ENCODE data around the gene MEAK7.

MEAK7 gene

DNA sequence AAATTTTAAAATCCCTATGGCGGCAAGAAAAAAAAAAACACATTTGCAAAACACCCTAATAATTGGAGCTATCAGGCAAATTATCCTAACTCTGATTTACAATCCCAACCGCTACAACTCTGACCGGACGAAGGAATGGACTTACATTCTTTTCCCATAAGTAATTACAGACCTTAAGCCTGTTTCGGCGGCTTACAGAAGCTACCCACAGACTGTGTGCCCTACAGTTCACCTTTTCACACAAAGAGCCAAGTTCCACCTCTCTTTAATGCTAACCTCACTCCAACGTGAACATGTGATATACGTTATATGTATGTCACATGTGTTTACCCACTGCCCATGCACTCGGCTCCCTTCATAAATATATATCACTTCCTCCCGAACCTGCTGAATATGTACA lies 8.7 kb upstream of the MEAK7 start:
- DNase-seq (ENCODE audit: low read depth in 2 of 2), result no peak

DNA sequence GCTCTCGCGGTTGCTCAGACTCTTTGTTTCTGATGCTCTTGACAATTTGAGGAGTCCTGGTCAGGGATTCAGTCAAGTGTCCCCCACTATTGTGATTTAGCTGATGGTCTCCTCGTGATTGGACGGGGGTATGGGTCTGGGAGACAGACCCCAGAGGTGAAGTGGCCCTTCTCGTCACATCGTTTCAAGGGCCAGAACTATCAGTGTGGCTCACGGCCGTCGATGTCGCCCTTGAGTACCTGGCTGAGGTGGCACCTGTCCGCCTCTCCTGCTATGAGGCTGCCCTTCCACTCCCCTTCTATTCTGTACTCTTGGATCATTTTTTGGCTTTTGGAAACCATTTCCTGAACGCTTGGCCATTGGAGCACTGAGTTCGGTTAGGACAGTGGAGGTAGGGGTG lies 7.4 kb upstream of the MEAK7 start:
- no peak for DNase-seq (ENCODE audit: low read depth in 2 of 2)

DNA sequence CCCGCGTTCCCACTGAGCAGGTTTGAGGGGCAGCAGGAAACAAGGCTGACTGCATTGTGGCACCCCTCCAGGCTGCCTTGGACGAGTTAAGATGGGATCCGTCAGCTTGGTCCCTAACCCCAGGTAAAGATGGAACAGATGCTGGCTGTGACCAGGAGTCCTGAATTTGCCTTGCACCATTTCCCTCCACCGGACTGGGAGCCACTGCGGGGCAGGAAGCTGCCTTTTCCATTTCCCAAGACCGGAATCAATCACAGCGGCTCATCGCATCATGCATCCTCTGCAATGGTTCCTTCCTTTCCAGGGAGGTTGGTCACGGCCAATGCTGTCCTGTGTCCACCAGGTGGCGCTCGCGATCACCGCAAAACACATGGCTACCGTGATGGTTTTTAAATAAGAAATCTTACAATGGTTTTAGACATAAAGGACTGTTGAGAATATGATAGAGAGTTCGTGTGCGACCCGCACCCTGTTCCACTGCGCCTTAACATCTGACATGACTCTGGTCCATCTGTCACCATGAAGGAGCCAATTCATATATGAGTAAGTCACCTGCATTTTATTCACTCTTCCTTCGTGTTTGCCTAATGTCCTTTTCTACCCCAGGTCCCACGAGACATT lies 6.8 kb upstream of the MEAK7 start:
- DNase-seq (ENCODE audit: low read depth in 2 of 2), result peak; percentile 67 to 70

DNA sequence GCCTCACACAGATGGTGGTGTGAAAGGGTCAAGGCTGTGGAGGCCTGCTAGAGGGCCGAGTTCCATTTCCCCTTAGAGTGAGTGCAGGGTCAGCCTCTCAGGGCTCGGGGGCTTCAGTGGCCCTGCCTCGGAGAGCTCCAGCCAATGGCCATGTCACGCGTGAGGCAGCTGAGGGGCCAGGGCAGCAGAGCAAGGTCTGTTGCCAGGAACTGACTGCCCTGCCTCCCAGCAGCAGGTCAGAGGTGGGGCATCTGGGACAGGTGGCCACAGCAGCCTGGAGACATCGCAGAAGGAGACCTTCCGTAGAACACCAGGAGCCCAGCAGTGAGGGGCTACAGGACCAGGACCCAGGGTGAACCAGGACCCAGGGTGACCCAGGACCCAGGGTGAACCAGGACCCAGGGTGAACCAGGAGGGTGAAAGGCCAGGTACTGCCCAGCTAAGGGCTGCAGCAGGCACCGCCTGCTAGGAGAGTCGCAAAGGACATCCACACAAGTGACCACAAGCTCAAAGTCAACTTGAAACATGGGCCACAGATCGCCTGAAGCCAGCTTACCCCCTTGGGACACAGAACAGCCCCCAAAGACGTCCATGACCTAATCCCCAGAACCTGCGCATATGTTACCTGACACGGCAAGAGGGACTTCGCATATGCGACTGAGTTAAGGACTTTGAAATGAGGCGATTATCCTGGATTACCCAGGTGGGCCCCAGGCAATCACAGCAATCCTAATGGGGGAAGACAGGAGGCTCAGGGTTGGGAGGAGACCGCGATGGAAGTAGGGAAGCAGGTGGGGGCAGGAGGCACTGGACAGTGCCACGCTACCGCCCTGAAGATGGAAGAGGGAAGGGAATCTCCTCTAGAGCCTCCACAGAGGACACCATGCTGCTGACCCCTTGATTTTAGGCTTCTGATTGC lies 4.8 kb upstream of the MEAK7 start:
- no peak for DNase-seq (ENCODE audit: low read depth in 2 of 2)

DNA sequence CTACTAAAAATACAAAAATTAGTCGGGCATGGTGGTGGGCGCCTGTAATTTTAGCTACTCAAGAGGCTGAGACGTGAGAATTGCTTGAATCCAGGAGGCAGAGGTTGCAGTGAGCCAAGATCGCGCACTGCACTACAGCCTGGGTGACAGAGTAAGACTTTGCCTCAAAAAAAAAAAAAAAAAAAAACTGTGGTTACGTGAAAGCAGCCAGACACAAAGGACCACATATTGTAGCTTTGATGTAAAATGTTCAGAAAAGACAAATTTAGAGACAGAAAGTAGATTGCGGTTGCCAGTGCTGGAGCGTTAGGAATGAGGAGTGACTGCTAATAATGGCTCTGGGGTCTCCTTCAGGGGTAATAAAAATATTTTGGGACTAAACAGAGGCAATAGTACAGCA lies 4.0 kb upstream of the MEAK7 start:
- no peak for DNase-seq (ENCODE audit: low read depth in 2 of 2)

DNA sequence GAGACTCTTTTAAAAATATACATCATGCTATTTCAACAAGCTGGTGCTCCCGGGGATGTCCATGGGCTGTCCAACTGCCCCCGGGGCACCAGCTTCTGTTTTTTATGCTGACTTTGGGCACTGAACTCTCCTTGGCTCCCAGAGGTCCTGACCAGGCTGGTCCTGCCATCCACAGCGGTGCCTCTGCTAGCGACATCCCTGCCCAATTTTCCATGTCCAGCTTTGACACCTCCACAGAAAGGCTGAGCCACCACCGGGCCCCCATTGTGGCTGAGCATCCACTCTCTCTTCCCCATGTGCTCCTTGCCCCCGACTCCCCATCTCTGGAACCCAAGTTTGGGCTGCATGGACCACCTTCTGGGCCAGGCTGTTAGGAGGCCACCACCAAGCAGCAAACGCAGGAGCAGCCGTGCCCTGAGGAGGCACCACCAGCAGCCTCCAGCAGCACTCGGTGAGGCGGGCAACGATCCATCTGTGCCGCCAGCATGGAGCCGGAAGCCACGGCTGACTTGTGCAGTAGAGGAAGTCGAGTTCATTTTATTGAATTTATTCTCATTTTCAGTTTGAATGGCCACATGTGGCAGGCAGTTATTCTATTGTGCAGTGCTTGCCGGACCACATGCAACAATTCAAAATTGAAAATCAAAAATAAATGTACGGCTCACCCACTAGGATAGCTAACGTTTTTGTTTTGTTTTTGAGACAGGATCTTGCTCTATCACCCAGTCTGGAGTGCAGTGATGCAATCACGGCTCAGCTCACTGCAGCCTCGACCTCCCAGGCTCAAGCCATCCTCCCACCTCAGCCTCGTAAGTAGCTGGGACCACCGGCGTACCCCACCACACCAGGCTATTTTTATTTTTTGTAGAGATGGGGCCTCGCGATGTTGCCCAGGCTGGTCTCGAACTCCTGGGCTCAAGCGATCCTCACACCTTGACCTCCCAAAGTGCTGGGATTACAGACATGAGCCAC lies 2.8 kb upstream of the MEAK7 start:
- no peak for DNase-seq (ENCODE audit: low read depth in 2 of 2)

DNA sequence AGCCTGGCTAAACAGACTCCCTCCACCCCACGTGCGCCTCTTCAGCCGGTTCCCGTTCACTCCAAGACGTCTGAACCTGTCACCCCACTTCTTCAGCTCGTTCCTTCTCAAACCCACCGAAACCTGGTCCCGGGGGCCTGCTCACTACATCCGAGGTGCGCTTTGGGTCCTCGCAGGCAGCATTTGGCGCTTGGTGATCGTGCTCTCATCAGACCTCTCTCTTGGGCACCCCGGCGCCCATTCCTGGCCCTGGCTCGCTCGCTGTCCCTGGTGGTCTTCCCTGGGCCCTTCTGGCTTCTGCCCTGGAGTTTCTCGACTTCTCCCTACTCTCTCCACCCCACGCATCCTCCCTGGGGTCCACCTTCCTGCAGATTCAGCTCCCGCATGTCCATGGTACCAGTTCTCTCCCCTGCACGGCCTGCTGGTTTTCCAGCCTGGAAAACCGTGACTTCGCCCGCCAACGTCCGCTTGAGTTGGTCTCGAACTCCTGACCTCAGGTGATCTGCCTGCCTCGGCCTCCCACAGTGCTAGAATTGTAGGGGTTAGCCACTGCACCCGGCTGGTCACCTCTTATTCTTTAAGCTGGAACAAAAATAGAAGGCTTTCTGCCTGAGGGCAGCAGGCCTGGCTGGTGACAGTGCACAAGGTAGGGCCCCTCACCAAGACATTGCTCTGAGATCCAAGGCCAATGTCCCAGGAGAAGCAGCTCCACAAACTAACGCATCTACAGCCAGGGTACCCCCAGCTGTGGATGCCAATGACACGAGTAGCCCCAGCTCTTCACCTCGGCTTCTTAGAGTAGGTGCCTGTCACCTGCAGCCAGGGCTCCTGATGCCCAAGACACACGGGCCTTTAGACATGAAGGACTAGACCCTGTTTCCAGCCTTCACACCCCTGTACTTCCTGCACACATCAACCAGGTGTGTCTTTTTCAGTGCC lies 1.1 kb upstream of the MEAK7 start:
- no peak for DNase-seq (ENCODE audit: low read depth in 2 of 2)

DNA sequence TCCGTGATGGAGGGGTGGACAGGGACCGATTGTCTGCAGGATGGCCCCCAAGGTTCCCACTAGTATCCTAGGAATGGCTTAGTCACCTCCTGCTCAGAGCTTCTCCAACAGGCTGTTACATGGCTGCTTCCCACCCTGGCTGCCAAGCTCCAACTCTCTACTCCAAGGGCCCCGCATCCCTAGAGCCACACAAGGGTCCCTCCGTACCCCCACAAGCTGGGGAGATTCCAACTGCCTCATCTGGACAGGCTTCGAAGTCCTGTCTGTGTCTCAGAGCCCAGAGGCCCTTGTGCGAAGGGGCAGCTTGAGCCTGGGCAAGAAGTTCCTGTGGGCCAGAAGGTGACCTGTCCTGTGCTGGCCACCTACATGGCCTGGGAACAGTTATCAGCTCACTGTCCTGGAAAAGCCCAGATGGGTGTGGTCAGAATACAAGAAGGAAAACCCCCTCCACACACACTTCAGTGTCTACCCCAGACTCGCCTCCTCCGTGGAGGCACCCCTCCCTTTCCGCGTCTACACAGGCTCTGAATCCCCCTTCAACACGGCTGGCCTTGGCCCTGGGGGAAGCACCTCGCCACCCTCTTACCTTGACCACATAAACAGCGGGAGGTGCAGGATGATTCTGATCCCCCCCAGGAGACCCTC lies 586 bp downstream of the MEAK7 start:
- DNase-seq (ENCODE audit: low read depth in 2 of 2), result no peak

DNA sequence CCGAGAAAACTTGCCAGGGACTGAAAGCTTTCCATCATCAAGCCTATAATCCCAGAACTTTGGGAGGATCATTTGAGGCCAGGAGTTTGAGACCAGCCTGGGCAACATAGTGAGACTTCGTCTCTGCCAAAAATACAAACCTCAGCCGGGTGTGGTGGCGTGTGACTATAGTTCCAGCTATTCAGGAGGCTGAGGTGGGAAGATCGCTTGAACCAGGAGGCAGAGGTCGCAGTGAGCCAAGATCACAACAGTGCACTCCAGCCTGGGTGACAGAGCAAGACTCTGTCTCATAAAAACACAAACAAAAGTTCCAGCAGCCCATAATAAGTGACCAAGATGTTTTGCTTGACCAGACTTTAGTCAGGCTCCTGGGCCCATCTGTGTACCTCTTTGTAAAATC lies 1.9 kb downstream of the MEAK7 start:
- no peak for DNase-seq (ENCODE audit: low read depth in 2 of 2)

DNA sequence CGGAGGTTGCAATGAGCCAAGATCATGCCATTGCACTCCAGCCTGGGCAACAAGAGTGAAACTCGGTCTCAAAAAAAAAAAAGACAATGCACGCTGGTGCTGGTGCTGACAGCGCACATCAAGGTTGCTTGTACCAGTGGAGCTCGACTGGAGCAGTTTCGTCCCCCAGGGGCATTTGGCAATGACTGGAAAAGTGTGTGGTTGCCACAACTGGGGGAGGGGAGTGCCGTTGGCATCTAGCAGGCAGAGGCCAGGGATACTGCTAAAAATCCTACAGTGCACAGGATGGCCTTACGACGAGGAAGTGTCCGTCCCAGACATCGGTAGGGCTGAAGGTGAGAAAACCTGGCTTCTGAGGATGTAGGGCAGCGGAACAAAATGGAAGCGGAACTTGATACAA lies 2.4 kb downstream of the MEAK7 start:
- no peak for DNase-seq (ENCODE audit: low read depth in 2 of 2)

DNA sequence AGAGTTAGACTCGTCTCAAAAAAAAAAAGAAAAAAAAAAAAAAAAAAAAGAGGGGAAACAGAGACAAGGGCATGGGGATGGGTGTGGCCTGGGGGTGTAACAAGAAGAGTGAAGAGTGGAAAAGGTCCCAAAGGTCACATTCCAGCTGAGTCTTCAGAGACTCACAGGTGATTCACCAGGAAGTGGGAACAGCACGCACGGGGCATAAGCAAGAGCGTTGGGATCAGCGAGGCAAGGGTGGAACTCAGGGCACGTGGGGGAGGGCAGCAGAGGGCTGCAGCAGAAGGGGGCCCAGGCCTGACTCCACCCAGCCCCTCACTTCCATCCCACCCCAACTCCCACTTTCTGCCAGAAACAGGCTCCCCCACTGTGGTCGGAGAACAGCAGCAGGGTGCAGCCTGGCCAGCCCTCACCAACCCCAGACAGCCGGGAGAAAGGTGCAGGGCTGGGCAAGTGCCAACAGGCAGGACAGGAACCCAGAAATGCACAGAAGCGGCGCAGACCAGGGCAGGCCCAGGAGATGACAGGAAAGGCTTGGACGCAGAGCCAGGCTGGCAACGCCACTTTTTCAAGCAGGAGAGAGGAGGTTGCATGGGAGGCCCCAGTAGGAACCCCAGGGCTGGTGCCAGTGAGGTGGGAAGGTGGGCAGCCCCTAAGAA lies 3.3 kb downstream of the MEAK7 start:
- no peak for DNase-seq (ENCODE audit: low read depth in 2 of 2)

DNA sequence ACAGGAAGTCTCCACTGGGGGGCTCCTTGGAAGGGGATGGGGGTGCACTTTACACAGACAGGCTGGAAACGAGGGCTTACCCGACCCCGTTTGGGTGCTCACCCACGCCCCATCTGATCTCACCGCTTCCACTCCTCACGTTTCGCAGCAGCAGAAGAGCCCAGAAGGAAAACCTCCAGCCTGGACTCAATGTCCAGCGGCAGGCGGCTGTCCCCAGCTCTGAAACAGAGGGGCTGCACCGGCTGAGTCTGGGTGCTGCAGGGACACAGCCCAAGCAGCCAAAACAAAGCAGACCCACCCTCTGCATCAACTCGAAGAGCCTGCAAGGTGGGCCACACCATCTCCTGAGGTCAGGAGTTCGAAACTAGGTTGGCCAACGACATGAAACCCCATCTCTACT lies 3.9 kb downstream of the MEAK7 start:
- no peak for DNase-seq (ENCODE audit: low read depth in 2 of 2)

DNA sequence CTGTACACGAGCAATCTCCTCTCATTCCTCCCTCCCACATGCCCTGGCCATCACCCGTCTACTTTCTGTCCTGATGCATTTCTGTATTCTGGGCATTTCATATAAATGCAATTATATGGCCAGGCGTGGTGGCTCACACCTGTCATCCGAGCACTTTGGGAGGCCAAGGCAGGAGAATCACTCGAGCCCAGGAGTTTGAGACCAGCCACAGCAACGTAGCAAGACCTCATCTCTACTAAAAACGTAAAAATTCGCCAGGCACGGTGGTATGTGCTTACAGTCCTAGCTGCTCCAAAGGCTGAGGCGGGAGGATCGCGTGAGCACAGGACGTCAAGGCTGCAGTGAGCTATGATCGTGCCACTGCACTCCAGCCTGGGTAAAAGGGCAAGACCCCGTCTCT lies 4.8 kb downstream of the MEAK7 start:
- DNase-seq (ENCODE audit: low read depth in 2 of 2), result no peak

DNA sequence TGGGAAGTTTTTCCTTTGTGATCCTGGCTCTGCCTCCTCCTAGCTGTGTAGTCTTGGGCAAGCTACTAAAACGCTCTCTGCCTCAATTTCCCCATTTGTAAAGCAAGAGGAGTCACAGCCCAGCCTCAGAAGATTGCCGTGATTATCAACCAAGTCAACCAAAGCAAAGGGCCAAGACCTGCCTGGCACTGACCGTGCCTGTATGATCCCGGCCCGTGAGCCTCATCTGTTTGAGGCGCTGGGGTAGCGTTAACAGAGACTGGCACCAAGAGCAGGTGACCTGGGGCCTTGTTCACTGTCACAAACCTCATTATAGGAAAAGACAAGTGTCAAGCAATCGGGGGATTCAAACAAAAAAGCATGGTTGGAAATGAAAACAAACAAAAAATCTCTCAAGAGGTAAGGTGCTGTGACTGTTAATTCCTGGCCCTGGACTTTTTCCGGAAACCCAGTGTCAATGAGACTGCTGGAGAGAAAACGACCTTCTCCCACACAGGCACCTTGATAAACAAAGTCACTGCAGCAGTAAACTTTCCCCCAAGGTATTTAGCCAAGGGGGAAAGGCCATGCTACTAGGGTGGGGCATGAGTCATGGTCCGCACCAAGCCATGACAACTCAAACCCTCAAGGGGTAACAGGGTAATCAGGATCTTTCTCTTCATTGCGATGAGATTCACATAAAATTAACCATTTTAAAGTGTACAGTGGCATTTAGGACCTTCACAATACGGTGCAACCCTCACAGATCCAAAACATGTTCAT lies 5.4 kb downstream of the MEAK7 start:
- DNase-seq (ENCODE audit: low read depth in 2 of 2), result no peak

DNA sequence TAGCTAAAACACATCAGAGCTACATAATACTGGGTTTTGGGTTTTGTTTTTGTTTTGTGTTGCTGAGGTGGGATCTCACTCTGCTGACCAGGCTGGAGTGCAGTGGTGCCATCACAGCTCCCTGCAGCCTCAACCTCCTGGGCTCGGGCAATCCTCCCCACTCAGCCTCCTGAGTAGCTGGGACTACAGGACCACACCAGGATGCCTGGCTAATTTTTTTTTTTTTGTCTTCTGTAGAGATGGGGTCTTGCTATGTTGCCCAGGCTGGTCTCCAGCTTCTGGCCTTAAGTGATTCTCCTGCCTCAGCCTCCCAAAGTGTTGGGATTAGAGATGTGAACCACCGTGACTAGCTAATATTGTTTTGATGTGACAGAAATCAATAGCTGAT lies 6.2 kb downstream of the MEAK7 start:
- DNase-seq (ENCODE audit: low read depth in 2 of 2), result no peak

DNA sequence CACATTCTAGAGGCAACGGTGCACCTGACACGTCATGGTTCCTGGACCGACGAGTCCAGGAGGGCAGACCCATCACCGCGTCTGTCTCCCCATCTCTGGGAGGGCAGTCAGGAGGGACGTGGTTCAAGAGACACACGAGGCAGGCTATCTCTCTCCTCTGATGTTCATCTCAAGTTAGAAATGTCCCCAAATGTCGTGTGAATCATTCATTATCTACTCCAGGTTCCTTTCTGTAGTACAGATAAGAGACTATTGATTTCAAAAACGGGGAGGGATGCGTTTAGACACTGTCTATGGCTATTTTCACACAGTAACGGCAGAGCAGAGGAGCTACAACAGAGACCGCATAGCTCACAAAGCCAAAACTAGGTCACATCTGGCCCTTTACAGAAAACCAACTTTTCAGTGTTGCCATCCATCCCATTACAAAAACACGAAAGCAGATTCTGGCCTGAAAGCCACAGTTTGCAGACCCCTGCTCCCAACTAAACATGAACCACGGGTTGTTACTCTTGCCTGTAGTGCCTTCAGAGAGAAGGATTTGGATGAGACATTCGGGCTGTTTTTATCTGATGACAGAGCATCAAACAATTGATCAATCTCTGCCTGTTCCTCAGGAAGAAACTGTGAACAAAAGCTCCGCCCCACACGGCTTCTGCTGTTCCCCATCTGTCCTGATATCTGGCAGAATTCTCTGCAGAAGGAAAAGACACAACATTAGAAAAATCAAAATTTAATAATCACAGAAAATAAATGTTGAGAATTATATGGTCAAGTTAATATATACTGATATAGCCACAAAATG lies 6.8 kb downstream of the MEAK7 start:
- DNase-seq (ENCODE audit: low read depth in 2 of 2), result no peak

DNA sequence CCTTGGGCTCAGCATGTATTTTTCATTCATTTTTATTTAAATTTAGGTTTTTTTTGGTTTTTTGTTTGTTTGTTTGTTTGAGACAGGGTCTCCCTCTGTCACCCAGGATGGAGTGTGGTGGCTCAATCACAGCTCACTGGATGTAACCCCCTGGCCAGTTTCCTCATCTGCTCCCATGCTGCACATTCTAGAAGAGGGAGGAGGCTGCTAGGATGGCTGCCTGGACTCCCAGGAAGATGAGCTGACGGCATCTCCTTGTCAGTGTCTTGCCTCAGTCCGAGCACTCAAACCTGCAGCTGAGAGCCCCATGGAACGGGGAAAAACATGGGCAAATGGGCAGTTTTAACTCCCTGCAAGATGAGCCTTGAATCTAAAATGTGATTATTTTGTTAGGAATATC lies 7.5 kb downstream of the MEAK7 start:
- no peak for DNase-seq (ENCODE audit: low read depth in 2 of 2)

DNA sequence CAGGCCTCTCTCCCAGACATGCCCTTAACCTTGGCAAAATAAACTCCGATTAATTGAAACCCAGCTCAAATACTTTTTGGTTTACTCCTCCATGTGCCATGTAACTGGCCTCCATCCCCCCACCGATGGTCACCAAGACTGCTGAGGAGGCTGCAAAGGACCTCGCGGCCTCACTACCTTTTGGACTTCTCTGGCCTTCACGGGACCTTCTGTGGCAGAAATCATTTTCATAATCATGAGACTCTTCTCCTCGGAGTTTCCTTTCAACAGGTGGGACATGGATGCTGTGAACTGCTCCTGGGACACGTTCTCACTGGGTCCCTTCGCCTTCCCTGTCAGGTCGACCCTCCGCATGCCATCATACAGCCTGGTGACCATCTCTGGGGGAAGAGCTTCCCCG lies 9.0 kb downstream of the MEAK7 start:
- no peak for DNase-seq (ENCODE audit: low read depth in 2 of 2)

DNA sequence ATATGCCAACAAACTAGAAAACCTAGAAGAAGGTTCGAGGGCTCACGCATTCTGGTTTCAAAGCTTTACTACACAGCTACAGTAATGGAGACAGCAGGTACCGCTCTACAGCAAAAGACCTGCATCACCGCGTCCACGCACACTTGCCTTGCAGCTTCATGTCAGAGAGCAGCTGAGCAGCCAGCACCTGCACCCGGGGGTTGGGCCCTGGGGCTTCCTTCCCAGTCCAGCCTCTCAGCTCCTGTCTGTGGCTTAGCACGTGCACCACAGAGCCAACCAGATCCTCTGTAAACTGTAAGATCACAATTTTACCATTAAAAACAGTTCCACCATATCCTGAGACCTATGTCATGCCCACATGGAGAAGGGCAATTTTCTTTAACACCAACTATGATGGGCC lies 15.3 kb downstream of the MEAK7 start:
- no peak for DNase-seq (ENCODE audit: low read depth in 2 of 2)

Measured in stimulated activated CD8-positive, alpha-beta memory T cell treated with anti-CD3 and anti-CD28 coated beads, Interleukin-2, amount 100 ng/mL, for 1 hour (primary cell).